HG03565 (cell line): ENCODE results near the gene ARSG.
A peak's percentile ranks its signal among the peaks of the same experiment; 100 is the strongest.
"Not testable (repeated sequence)": the region's sequence is repeated elsewhere in the genome, so short reads cannot be mapped to it uniquely, and the experiment has no call there.

Experiments used
- ATAC-seq: cut with Tn5 transposase; IDR thresholded peaks from one replicate; pipeline ENCODE4 v1.9.1; 2021; ENCODE audit warnings: mild to moderate bottlenecking, moderate library complexity; ENCODE audit not compliant: unreplicated experiment

The ARSG gene

GRCh38 chr17:68276339-68276738 lies 15.0 kb upstream of the ARSG start:
- ATAC-seq: not testable (repeated sequence)

- no peak for ATAC-seq
Observed at GRCh38 chr17:68277807-68278206, 13.5 kb upstream of the ARSG start.

GRCh38 chr17:68281965-68282364 lies 9.3 kb upstream of the ARSG start:
- ATAC-seq: not testable (repeated sequence)

GRCh38 chr17:68288375-68288774 lies 2.9 kb upstream of the ARSG start:
- peak; percentile 16 for ATAC-seq

- ATAC-seq: no peak
Observed at GRCh38 chr17:68288804-68289203, 2.5 kb upstream of the ARSG start.

- ATAC-seq: no peak
Observed at GRCh38 chr17:68289473-68289872, 1.8 kb upstream of the ARSG start.

GRCh38 chr17:68289936-68290267 lies 1.4 kb upstream of the ARSG start:
- ATAC-seq: no peak

- ATAC-seq: no peak
Observed at GRCh38 chr17:68290268-68290954, 884 bp upstream of the ARSG start.

- ATAC-seq: peak; percentile 38
Observed at GRCh38 chr17:68291836-68292688, 767 bp downstream of the ARSG start.

- no peak for ATAC-seq
Observed at GRCh38 chr17:68292689-68293040, 1.4 kb downstream of the ARSG start.

GRCh38 chr17:68293490-68294195 lies 2.3 kb downstream of the ARSG start:
- no peak for ATAC-seq

GRCh38 chr17:68294196-68294555 lies 2.9 kb downstream of the ARSG start:
- no peak for ATAC-seq

- ATAC-seq: no peak
Observed at GRCh38 chr17:68294617-68295016, 3.3 kb downstream of the ARSG start.

- ATAC-seq: no peak
Observed at GRCh38 chr17:68295086-68295485, 3.8 kb downstream of the ARSG start.

GRCh38 chr17:68296217-68297191 lies 5.2 kb downstream of the ARSG start:
- no peak for ATAC-seq

GRCh38 chr17:68297195-68297594 lies 5.9 kb downstream of the ARSG start:
- ATAC-seq: no peak

- no peak for ATAC-seq
Observed at GRCh38 chr17:68298601-68299000, 7.3 kb downstream of the ARSG start.

- no peak for ATAC-seq
Observed at GRCh38 chr17:68299817-68300216, 8.5 kb downstream of the ARSG start.

GRCh38 chr17:68301438-68301959 lies 10.2 kb downstream of the ARSG start:
- no peak for ATAC-seq

GRCh38 chr17:68302066-68302564 lies 10.8 kb downstream of the ARSG start:
- no peak for ATAC-seq
